ENCODE data around the gene MSANTD7.
"Not testable (repeated sequence)": the region's sequence is repeated elsewhere in the genome, so short reads cannot be mapped to it uniquely, and the experiment has no call there.

The MSANTD7 gene

DNA sequence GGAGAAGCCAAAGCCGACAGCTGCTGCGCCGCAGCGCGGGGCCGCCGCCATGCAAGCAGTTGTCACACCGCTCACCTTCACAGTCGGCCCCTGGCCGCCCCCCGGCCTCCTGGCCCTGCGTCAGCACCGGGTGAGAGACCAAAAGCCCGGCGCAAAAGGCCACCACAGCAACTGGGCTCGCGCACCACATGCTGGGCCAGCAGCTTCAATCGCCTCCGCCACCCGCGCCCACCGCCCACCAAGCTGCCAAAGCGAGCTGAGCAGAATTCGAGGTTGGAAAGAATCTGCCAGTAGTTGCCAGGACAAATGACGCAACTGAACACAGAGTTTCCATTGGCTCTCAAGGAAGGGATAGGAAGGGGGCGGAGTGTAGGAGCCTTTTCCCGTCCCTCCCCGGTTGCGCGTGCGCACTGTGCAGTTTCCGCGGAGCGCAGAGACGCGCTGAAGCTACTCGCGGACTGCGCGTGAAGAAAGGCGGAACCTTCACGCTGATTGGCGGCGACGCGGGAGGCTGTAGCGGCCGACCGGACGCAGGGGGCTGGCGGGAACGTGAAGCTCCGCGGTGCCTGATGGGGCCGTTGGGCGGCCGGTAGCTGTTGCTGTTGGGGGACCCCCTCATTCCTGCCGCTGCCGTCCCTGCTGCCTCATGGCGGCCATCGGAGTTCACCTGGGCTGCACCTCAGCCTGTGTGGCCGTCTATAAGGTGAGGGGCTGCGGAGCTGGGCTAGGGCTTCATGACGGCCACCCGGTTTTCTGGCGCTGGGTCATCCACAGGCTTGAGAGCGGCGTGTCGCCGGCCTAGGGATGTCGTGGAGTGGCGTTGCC lies at the start of gene MSANTD7, which contains the start of the genes CDNF and HSPA14:
Gene MSANTD7 (plus strand): TSS at position 550 of the 825 bp plus-strand sequence. CDS start 3,979 bp downstream, outside the sequence.
Gene CDNF (minus strand): TSS at position 281 of the 825 bp plus-strand sequence. CDS start 91 bp downstream, at position 190.
Gene HSPA14 (plus strand): TSS at position 550 of the 825 bp plus-strand sequence. CDS start 97 bp downstream, at position 647.
- in situ Hi-C loops (cut with MboI; ENCODE audit: low sequenced_read_pairs) = no loop called here

DNA sequence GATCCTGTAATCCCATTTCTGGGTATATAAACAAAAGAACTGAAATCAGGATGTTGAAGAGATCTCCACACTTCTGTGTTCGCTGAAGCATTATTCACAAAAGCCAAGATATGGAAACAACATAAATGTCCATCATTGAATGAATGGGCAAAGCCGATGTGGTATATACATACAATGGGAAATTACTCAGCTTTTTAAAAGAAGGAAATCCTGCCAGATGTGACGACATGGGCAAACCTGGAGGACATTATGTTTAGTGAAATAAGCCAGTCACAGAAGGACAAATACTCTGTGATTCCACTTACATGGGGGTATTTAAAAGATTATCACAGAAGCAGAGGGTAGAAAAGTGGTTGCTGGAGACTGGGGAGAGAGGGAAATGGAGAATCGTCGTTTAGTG lies 39.5 kb upstream of the MSANTD7 start:
- in situ Hi-C loops (cut with MboI; ENCODE audit: low sequenced_read_pairs) = no loop called here

- in situ Hi-C loops (cut with MboI; ENCODE audit: low sequenced_read_pairs) = no loop called here
Measured at GRCh38 chr10:14800397-14800796, 37.7 kb upstream of the MSANTD7 start.

- in situ Hi-C loops (cut with MboI; ENCODE audit: low sequenced_read_pairs) = no loop called here
Measured at GRCh38 chr10:14801723-14802122, 36.4 kb upstream of the MSANTD7 start.

DNA sequence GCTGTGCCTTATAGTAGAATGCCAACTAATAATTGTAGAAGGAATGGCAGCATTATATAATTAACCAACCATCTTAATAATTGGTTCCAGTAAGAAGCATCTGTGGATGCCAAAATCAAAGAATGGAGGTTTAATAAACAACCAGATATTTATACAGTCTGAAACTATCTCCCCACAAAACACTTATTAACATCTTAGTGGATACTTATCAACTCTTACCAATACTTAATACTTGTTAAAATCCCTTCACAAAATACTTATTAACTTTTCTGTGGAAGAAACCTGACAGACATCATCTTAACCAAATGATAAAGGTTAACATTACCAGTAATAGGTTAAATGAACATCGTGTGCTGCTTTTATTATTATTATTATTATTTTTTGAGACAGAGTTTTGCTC lies 34.3 kb upstream of the MSANTD7 start:
- in situ Hi-C loops (cut with MboI; ENCODE audit: low sequenced_read_pairs) = no loop called here

GRCh38 chr10:14806318-14806717 lies 31.8 kb upstream of the MSANTD7 start:
- in situ Hi-C loops (cut with MboI; ENCODE audit: low sequenced_read_pairs) = no loop called here

DNA sequence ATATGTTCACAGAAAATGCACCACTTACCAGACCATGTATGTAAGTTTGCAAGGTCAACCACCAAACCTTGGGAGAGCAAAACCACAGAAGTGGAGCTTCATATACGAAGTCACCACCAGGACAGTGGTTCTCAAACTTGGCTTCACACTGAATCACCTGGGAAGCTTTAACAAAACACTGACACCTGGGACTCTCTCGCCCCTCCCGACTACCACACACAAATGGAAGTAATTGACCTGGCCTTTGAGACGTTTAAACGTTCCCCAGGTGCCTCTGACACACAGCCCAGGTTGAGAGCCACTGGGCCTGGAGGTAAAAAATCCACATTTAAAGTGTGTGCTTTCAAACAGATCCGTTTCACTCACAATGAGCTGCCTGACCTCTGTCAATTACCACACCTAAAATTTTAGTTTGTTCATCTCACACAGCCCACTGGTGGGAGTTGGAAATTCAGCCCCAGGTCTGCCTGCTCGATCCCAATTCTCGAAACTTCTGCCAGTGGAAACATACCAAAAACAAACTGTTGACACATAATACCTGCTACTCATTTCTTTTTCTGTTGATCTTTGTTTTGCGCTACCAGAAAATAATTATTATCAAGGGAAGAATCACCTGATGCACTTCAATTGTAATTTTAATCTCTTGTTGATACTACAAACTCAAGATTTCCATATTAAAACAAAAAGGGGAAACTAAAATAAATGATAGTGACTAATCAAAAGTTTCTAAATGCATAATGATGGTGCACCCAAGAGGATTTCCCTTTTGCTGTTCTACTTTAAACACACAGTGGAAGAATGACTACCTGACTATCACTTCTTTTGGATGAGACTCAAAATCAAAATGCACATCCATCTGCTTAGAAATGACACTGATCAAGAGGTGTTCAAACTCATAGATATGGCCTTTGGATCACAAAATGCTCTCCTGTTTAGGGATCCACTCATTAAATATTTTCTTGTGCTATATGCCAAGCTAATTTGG lies 26.8 kb upstream of the MSANTD7 start:
- in situ Hi-C loops (cut with MboI; ENCODE audit: low sequenced_read_pairs) = no loop called here

- in situ Hi-C loops (cut with MboI; ENCODE audit: low sequenced_read_pairs) = no loop called here
Measured at GRCh38 chr10:14812271-14812670, 25.8 kb upstream of the MSANTD7 start.

DNA sequence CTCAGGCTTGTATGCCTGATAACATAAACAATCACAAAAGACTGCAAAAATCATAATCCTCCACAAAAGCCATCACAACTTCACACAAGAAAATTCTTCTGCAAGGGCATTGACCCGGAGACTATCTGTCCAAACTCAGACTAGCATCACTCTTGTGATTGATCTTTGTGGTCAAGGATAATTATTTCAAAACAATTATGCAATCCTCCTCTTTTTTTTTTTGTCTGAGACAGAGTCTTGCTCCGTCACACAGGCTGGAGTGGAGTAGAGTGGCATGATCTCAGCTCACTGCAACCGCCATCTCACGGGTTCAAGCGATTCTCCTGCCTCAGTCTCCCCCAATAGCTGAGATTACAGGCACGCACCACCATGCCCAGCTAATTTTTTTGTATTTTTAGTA lies 22.4 kb upstream of the MSANTD7 start:
- in situ Hi-C loops (cut with MboI; ENCODE audit: low sequenced_read_pairs) = no loop called here

DNA sequence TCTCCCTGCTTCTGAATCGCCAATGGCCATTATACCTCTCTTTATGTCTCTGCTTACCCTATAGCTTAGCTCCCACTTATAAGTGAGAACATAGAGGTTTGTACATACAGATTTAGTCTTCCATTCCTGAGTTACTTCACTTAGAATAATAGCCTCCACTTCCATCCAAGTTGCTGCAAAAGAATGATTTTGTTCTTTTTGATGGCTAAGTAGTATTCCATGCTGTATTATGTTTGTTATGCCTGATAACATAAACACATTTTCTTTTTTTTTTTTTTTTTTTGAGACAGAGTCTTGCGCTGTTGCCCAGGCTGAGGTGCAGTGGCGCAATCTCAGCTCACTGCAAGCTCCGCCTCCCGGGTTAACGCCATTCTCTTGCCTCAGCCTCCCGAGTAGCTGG lies 21.4 kb upstream of the MSANTD7 start:
- in situ Hi-C loops (cut with MboI; ENCODE audit: low sequenced_read_pairs) = not testable (repeated sequence)

GRCh38 chr10:14820010-14820774 lies 17.9 kb upstream of the MSANTD7 start:
- in situ Hi-C loops (cut with MboI; ENCODE audit: low sequenced_read_pairs) = no loop called here

DNA sequence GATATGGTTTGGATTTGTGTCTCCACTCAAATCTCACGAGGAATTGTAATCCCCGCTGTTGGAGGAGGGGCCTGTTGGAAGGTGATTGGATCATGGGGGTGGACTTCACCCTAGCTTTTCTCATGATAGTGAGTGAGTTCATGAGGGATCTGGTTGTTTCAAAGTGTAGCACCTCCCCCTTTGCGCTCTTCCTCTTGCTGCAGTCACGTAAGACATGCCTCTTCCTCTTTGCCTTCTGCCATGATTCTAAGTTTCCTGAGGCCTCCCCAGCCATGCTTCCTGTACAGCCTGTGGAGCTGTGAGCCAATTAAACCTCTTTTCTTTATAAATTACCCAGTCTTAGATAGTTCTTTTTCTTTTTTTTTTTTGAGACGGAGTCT lies 17.3 kb upstream of the MSANTD7 start:
- in situ Hi-C loops (cut with MboI; ENCODE audit: low sequenced_read_pairs) = no loop called here

- in situ Hi-C loops (cut with MboI; ENCODE audit: low sequenced_read_pairs) = no loop called here
Measured at GRCh38 chr10:14821635-14822375, 16.3 kb upstream of the MSANTD7 start.

GRCh38 chr10:14822879-14823755 lies 15.0 kb upstream of the MSANTD7 start:
- in situ Hi-C loops (cut with MboI; ENCODE audit: low sequenced_read_pairs) = no loop called here

DNA sequence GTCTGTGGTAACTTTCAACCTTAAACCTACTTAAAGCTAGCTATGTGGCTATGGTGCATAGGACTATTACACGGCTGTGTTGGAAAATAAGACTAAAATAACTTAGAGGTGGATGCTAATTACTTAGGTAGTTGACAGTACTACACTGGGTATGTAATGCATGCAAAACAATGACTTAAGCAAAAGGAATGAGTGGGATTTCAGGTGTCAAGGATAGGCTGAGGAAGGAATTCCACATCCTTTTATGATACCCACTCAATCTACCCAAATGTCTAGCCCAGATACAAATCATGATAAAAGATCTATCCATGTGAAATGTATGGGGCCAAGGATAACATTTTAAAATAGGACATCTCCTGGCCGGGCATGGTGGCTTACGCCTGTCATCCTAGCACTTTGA lies 14.1 kb upstream of the MSANTD7 start:
- in situ Hi-C loops (cut with MboI; ENCODE audit: low sequenced_read_pairs) = no loop called here

DNA sequence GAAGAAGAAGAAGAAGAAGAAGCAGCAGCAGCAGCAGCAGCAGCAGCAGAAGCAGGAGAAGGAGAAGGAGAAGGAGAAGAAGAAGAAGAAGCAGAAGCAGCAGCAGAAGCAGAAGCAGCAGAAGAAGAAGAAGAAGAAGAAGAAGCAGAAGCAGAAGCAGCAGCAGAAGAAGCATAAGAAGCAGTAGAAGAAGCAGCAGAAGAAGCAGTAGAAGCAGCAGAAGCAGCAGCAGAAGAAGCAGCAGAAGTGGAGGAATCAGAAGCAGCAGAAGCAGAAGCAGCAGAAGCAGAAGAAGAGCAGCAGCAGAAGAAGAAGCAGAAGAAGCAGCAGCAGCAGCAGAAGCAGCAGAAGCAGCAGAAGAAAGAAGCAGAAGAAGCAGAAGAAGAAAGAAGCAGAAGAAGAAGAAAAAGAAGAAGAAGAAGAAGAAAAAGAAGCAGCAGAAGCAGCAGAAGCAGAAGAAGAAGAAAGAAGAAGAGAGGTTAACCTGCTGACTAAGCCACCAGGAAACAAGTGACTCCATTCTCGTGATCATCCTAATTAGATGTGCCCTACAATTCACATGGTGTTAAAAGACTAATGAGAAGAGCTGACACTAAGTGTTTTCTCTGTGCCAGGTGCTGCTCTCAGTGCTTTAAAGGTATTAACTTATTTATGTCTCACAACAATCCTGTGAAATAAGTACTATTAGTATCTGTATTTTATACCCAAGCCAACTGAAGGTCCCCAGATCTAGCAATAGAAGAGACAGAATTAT lies 11.9 kb upstream of the MSANTD7 start:
- in situ Hi-C loops (cut with MboI; ENCODE audit: low sequenced_read_pairs) = no loop called here

DNA sequence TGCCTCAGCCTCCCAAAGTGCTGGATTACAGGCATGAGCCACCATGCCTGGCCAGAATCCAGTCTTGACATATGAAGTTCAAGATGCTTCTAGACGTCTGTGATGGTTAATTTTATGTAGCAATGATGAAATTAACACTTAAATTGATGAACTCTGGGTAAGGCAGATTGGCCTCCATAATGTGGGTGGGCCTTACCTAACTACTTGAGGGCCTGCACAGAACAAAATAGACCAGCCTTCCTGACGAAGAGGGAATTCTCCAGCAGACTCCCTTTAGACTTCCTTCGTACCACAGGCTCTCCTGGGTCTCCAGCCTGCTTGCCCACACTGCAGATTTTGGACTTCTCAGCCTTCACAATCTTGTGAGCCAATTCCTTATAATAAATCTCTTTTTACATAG lies 5.0 kb upstream of the MSANTD7 start:
- in situ Hi-C loops (cut with MboI; ENCODE audit: low sequenced_read_pairs) = no loop called here

- in situ Hi-C loops (cut with MboI; ENCODE audit: low sequenced_read_pairs) = no loop called here
Measured at GRCh38 chr10:14836208-14836607, 1.9 kb upstream of the MSANTD7 start.
